Lower lobe of right lung (tissue), 2 donors: ENCODE results near the gene SLC29A4. TPM values are rescaled to one million over a fixed set of nuclear protein-coding genes. Genes with fewer than 3 reads are reported as not detected.
A peak's percentile ranks its signal among the peaks of the same experiment; 100 is the strongest.

Experiments used
- ATAC-seq, 2 donors: fragments of 200-7000 bp; cut with Tn5 transposase; one replicate each; pipeline ENCODE4 v1.9.1; 2020 to 2022; ENCODE audit warnings: mild to moderate bottlenecking in 2 of 2, moderate library complexity in 2 of 2
- DNase-seq: peaks from one replicate; pipeline ENCODE4 v3.0.0-alpha.2; 2020
- H3K27ac ChIP-seq: fragments of 200-600 bp; one replicate; pipeline ENCODE4 v1.8.0; 2022
- H3K27me3 ChIP-seq: fragments of 200-600 bp; one replicate; pipeline ENCODE4 v1.8.0; 2022; ENCODE audit warnings: low read depth
- H3K36me3 ChIP-seq: fragments of 200-600 bp; one replicate; pipeline ENCODE4 v1.8.0; 2022; ENCODE audit warnings: mild to moderate bottlenecking
- H3K4me1 ChIP-seq: fragments of 200-600 bp; one replicate; pipeline ENCODE4 v1.8.0; 2022
- H3K4me3 ChIP-seq: fragments of 200-600 bp; one replicate; pipeline ENCODE4 v1.8.0; 2022; ENCODE audit warnings: mild to moderate bottlenecking
- H3K9me3 ChIP-seq: fragments of 200-600 bp; one replicate; pipeline ENCODE4 v1.8.0; 2022
- intact Hi-C: fragments of 100-400 bp; cut with DNase I; formaldehyde crosslinking; loops from one replicate; pipeline ENCODE4 v1.11.0; 2022
- total RNA-seq: library from RNA; stranded (reverse); fragmentation: NEBNext Ultra II Directional; extraction: Animal tissue kit (Norgen Biotek cat#: 25700); gene quantifications from one replicate; pipeline ENCODE4 v1.2.1, GENCODE V29; 2021
- TF ChIP-seq, protein P1 (sequence below): fragments of 200-600 bp; IDR thresholded peaks from one replicate; pipeline ENCODE4 v1.8.0; 2022; ENCODE audit warnings: antibody characterized with exemption, mild to moderate bottlenecking
- donor health status: DM: no; HTN: yes; CAD: no; lungs with severe emphysema.

SLC29A4 gene
- total RNA-seq, 1 donor from 2014 or later, result 2.7 TPM

DNA sequence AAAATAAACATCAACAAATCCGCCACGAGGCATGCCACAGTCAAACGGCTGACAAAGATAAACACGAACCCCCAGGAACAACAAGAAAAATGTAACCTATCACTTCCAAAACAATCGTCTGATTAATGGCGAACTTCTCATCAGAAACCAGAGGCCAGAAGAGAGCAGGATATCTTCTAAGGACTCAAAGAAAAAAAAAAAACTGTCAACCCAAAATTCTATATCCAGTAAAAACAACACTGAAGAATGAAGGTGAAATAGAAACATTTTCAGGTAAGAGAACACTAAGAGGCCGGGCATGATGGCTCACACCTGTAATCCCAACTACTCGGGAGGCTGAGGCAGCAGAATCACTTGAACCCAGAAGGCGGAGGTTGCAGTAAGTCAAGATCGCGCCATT is 54.3 kb downstream of the SLC29A4 start:
- TF ChIP-seq, protein P1, sequence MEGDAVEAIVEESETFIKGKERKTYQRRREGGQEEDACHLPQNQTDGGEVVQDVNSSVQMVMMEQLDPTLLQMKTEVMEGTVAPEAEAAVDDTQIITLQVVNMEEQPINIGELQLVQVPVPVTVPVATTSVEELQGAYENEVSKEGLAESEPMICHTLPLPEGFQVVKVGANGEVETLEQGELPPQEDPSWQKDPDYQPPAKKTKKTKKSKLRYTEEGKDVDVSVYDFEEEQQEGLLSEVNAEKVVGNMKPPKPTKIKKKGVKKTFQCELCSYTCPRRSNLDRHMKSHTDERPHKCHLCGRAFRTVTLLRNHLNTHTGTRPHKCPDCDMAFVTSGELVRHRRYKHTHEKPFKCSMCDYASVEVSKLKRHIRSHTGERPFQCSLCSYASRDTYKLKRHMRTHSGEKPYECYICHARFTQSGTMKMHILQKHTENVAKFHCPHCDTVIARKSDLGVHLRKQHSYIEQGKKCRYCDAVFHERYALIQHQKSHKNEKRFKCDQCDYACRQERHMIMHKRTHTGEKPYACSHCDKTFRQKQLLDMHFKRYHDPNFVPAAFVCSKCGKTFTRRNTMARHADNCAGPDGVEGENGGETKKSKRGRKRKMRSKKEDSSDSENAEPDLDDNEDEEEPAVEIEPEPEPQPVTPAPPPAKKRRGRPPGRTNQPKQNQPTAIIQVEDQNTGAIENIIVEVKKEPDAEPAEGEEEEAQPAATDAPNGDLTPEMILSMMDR, result no peak
- no peak overlapping the region for H3K27ac ChIP-seq
- DNase-seq (no peak), ATAC-seq (no peak)
- peaks cover 5% of the 10 kb centered on the region for H3K9me3 ChIP-seq
- peaks cover 91% of the 10 kb centered on the region for H3K36me3 ChIP-seq
- no peaks in the 10 kb centered on the region for H3K27me3 ChIP-seq
- no peak overlapping the region for H3K4me3 ChIP-seq
- intact Hi-C loops, result no loop called here
- no peaks in the 10 kb centered on the region for H3K4me1 ChIP-seq

DNA sequence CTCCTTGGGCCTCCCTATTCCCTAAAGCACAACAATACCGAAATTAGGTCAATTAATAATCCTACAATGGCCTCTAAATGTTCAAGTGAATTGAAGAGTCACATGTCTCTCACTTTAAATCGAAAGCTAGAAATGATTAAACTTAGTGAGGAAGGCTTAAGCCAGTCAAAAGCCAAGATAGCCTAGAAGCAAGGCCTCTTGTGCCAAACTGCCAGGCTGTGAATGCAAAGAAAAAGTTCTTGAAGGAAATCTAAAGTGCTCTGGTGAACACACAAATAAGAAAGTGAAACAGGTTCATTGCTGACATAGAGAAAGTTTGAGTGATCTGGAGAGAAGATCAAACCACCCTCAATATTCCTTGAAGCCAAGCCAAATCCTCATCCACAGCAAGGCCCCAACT is 57.2 kb downstream of the SLC29A4 start:
- Histone ChIP-seq H3K4me1 (no peaks in the 10 kb centered on the region), H3K9me3 (peaks cover 10% of the 10 kb centered on the region), H3K27ac (no peak overlapping the region), H3K27me3 (no peaks in the 10 kb centered on the region), H3K36me3 (peaks cover 92% of the 10 kb centered on the region), H3K4me3 (no peak overlapping the region)
- TF ChIP-seq, protein P1, result no peak
- DNase-seq (no peak), ATAC-seq (peak; percentile 58 to 71)
- intact Hi-C loops, result no loop called here

DNA sequence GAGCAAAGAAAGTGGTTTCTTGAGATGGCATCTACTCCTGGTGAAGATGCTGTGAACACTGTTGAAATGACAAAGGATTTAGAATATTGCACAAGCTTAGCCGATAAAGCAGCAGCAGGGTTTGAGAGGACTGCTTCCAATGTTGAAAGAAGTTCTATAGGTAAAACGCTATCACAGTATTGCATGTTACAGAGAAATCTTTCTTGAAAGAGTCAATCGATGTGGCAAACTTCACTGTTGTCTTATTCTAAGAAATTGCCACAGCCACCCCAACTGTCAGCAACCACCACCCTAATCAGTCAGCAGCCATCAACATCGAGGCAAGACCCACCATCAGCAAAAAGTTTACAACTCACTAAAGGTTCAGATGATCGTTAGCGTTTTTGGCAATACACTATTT is 59.9 kb downstream of the SLC29A4 start:
- ATAC-seq (no peak), DNase-seq (no peak)
- TF ChIP-seq, protein P1, result no peak
- Histone ChIP-seq H3K27ac (no peak overlapping the region), H3K9me3 (peaks cover 5% of the 10 kb centered on the region), H3K4me1 (no peaks in the 10 kb centered on the region), H3K36me3 (peaks cover 90% of the 10 kb centered on the region), H3K27me3 (no peaks in the 10 kb centered on the region), H3K4me3 (no peak overlapping the region)
- intact Hi-C loops, result no loop called here

DNA sequence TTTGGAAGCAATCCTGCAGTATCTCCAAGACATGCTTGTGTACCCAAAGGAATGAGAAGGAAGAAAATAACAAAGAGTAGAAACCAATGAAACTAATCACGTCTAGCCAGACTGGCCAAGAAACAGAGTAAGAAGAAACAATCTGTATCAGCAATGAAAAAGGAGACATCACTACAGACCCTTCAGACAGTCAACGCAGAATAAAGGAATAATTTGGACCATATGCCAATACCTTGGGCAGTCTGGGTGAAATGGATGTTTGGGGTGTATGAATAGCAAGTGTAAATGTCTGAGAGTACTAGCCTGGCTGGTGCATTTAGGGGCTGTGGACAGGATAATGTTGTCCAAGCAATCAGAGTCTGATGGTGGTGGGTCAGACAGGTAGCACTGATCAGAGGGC is 61.1 kb downstream of the SLC29A4 start:
- Histone ChIP-seq H3K36me3 (peaks cover 90% of the 10 kb centered on the region), H3K9me3 (peaks cover 5% of the 10 kb centered on the region), H3K27ac (no peak overlapping the region), H3K4me3 (no peak overlapping the region), H3K4me1 (no peaks in the 10 kb centered on the region), H3K27me3 (no peaks in the 10 kb centered on the region)
- TF ChIP-seq, protein P1, result no peak
- ATAC-seq (no peak), DNase-seq (no peak)
- intact Hi-C loops, result no loop called here

DNA sequence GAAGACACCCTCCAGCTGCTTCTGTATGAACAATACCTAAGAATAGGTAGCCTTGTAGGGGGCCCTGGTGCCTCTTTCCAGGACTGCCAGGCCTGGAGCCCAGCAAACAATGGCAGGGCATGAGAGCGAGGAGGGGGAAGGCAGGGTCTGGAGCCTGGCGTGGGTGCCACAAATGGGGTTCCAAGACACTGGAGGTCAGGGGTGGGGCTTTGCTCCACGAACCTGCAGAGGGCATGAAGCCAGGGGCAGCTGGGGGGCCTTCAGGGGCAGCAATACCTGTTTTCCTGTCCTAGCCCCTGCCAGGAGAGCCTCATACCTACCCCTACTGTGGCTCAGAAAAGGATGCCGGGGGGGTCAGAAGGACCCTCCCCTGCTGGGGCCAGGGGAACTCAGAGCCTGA is 61.6 kb downstream of the SLC29A4 start:
- peaks cover 5% of the 10 kb centered on the region for H3K9me3 ChIP-seq
- no peaks in the 10 kb centered on the region for H3K27me3 ChIP-seq
- TF ChIP-seq, protein P1, result no peak
- no peak for DNase-seq
- peaks cover 90% of the 10 kb centered on the region for H3K36me3 ChIP-seq
- no peaks in the 10 kb centered on the region for H3K4me1 ChIP-seq
- intact Hi-C loops, result no loop called here
- H3K4me3 ChIP-seq, result no peak overlapping the region
- ATAC-seq, result no peak
- H3K27ac ChIP-seq, result no peak overlapping the region

DNA sequence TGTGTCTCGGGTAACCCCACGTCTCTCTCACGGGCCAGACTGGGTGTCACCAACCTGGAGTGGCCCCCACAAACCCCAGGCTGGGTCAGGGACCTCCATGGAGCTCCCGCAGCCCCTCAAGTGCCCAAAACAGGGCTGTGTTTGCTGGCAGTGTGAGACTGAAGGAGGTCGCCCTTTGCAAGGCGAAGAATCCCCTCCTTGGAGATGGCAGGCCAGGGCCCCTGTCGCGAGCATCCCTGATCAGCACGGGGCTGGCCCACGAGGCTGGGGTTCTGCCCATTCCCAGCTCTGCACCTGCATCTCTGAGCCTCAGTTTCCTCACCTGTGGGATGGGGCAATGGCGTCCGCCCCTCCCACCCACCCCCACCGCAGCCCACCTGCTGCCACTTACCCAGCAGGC is 62.4 kb downstream of the SLC29A4 start:
- H3K27ac ChIP-seq, result no peak overlapping the region
- TF ChIP-seq, protein P1, result no peak
- no peak overlapping the region for H3K4me3 ChIP-seq
- ATAC-seq, result no peak
- no peak for DNase-seq
- H3K4me1 ChIP-seq, result no peaks in the 10 kb centered on the region
- H3K36me3 ChIP-seq, result peaks cover 90% of the 10 kb centered on the region
- peaks cover 5% of the 10 kb centered on the region for H3K9me3 ChIP-seq
- intact Hi-C loops, result no loop called here
- H3K27me3 ChIP-seq, result no peaks in the 10 kb centered on the region
